Endothelial cell of umbilical vein (primary cell): ENCODE measurements around the gene ATP6V1D. TPM values are rescaled to one million over a fixed set of nuclear protein-coding genes. Genes with fewer than 3 reads are reported as not detected.

Experiments used
- BruUV-seq: library from RNA; stranded (reverse); fragments of 400-500 nt; replicated peaks from 2 replicates; lab custom pipeline; 2021; lab: Mats Ljungman, UMichigan
- CTCF ChIA-PET: fragments of 300-600, 350-600 bp; sonication (Branson Sonifier 250); formaldehyde crosslinking; loops from one replicate; lab custom pipeline; 2021; ENCODE audit warnings: antibody characterized with exemption, inconsistent platforms; lab: Charles Lee
- POLR2A ChIA-PET: fragments of 300-600, 350-600 bp; sonication (Branson Sonifier 250); formaldehyde crosslinking; loops from one replicate; lab custom pipeline; 2021; ENCODE audit warnings: antibody characterized with exemption, inconsistent platforms; lab: Charles Lee
- DNase-seq: peaks from one replicate; pipeline ENCODE4 v3.0.0-alpha.2; 2011; ENCODE audit warnings: low read depth, low spot score
- FAIRE-seq: peaks from 2 replicates; lab custom pipeline; 2011; peaks lifted over from hg19 to GRCh38; lab: Jason Lieb, UNC
- H2AFZ ChIP-seq: 2 replicates; pipeline ENCODE4 v1.6.0; 2012; ENCODE audit warnings: low read depth, low read length, control low read depth, inconsistent platforms
- H3K27ac ChIP-seq: 2 replicates; pipeline ENCODE4 v1.5.1; 2011; ENCODE audit warnings: low read depth, mild to moderate bottlenecking, control low read depth, low read length, moderate library complexity; ENCODE audit not compliant: insufficient read depth
- H3K27me3 ChIP-seq, 2 experiments: 2 replicates each; pipeline versions ENCODE4 v1.6.0 to v1.6.1; 2011; ENCODE audit warnings: low read length in 2 of 2, mixed read lengths in 1 of 2; ENCODE audit not compliant: control insufficient read depth in 2 of 2, insufficient read depth in 2 of 2
- H3K36me3 ChIP-seq, 2 experiments: 2 replicates in 1 of 2; 3 replicates in 1 of 2; pipeline ENCODE4 v1.5.1; 2011; ENCODE audit warnings: low read length in 2 of 2, mild to moderate bottlenecking in 1 of 2, moderate library complexity in 1 of 2; ENCODE audit not compliant: control insufficient read depth in 2 of 2, insufficient read depth in 2 of 2; ENCODE audit errors: extremely low read depth in 1 of 2
- H3K4me1 ChIP-seq: 3 replicates; pipeline ENCODE4 v1.5.1; 2011; ENCODE audit warnings: mild to moderate bottlenecking, low read length; ENCODE audit not compliant: control insufficient read depth, insufficient read depth; ENCODE audit errors: extremely low read depth
- H3K4me2 ChIP-seq: 2 replicates; pipeline ENCODE4 v1.6.1; 2011; ENCODE audit warnings: low read length, control low read depth, mixed read lengths; ENCODE audit not compliant: insufficient read depth
- H3K4me3 ChIP-seq, 3 experiments: fragments of 200-600 bp in 1 of 3; sonication (generic), shearing (Covaris generic) in 1 of 3; replicated peaks in 1 of 3; 2 replicates each; pipeline ENCODE4 v1.5.1; 2011 to 2016; ENCODE audit warnings: control low read depth in 3 of 3, low read length in 3 of 3, mild to moderate bottlenecking in 2 of 3, inconsistent platforms in 1 of 3, low read depth in 1 of 3, moderate library complexity in 1 of 3; ENCODE audit not compliant: insufficient read depth in 1 of 3
- H3K79me2 ChIP-seq: 2 replicates; pipeline ENCODE4 v1.6.0; 2012; ENCODE audit warnings: low read length, inconsistent platforms; ENCODE audit not compliant: control insufficient read depth, insufficient read depth
- H3K9ac ChIP-seq: replicated peaks from 2 replicates; pipeline ENCODE3; 2011; ENCODE audit warnings: low read length, control low read depth; ENCODE audit not compliant: insufficient read depth; ENCODE audit errors: extremely low read depth
- H3K9me1 ChIP-seq: replicated peaks from 3 replicates; pipeline ENCODE4 v1.6.0; 2011; ENCODE audit warnings: mild to moderate bottlenecking, low read length; ENCODE audit not compliant: control insufficient read depth, insufficient read depth; ENCODE audit errors: extremely low read depth
- H3K9me3 ChIP-seq: replicated peaks from 2 replicates; pipeline ENCODE4 v1.5.1; 2012; ENCODE audit warnings: low read length, inconsistent platforms; ENCODE audit not compliant: control insufficient read depth, insufficient read depth
- H4K20me1 ChIP-seq: replicated peaks from 2 replicates; pipeline ENCODE3; 2011; ENCODE audit warnings: mild to moderate bottlenecking, low read length; ENCODE audit not compliant: control insufficient read depth, insufficient read depth; ENCODE audit errors: extremely low read depth
- FOS ChIP-seq: IDR thresholded peaks from 2 replicates; pipeline ENCODE4 v1.6.1; 2011; ENCODE audit warnings: mild to moderate bottlenecking, low read length, moderate library complexity, borderline replicate concordance; ENCODE audit not compliant: insufficient read depth
- GATA2 ChIP-seq: IDR thresholded peaks from 2 replicates; pipeline ENCODE4 v1.7.0; 2011; ENCODE audit warnings: low read depth, mild to moderate bottlenecking, moderate library complexity, mixed read lengths, low read length; ENCODE audit not compliant: insufficient read length, insufficient read depth
- MYC ChIP-seq: IDR thresholded peaks from one replicate; pipeline ENCODE4 v1.6.1; 2011; ENCODE audit warnings: mild to moderate bottlenecking, low read depth, low read length
- POLR2A ChIP-seq: IDR thresholded peaks from 2 replicates; pipeline ENCODE4 v1.6.1; 2012; ENCODE audit warnings: low read depth, mild to moderate bottlenecking, control low read depth, low read length
- POLR2AphosphoS5 ChIP-seq: IDR thresholded peaks from 2 replicates; pipeline ENCODE4 v1.6.1; 2012; ENCODE audit warnings: low read depth, mild to moderate bottlenecking, control low read depth, low read length, moderate library complexity; ENCODE audit not compliant: insufficient read depth
- dilution Hi-C: fragments of 300-500 bp; cut with MboI; formaldehyde crosslinking; loops from one replicate; pipeline ENCODE4 v1.15.0; 2019; ENCODE audit warnings: low sequenced_read_pairs; ENCODE audit not compliant: extremely low pct_ligation_motif_present
- intact Hi-C: fragments of 100-400 bp; cut with micrococcal nuclease; formaldehyde crosslinking; loops from one replicate; pipeline ENCODE4 v1.10.0; 2022
- polyA plus RNA-seq, 4 experiments: library from polyadenylated mRNA; depleted of rRNA in 3 of 4; stranded (reverse) in 3 of 4; unstranded in 1 of 4; fragments of >200 nt; gene quantifications; 2 replicates each; pipeline versions ENCODE4 v1.2.1 to v1.2.3, GENCODE V29; 2011 to 2012; ENCODE audit warnings: missing spikeins in 1 of 4
- total RNA-seq: library from RNA; stranded (reverse); gene quantifications from 2 replicates; pipeline ENCODE4 v1.2.3, GENCODE V29; 2021
- TF ChIP-seq, protein P1 (sequence below): IDR thresholded peaks from 2 replicates; pipeline ENCODE4 v1.6.1; 2011; ENCODE audit not compliant: insufficient read depth, insufficient read length
- TF ChIP-seq, protein P2 (sequence below), 2 donors: IDR thresholded peaks; 1 replicate in 1 of 2; 2 replicates in 1 of 2; pipeline ENCODE4 v1.5.1; 2011; ENCODE audit warnings: low read length in 2 of 2, mild to moderate bottlenecking in 2 of 2, moderate library complexity in 2 of 2, control low read depth in 1 of 2, inconsistent platforms in 1 of 2, low read depth in 1 of 2; ENCODE audit not compliant: insufficient read depth in 1 of 2; ENCODE audit errors: extremely low read depth in 1 of 2

ATP6V1D gene
- total and polyA plus RNA-seq, 2 donors (not counting 3 experiments of a cell fraction or from before 2014, with no cell fraction given), result 28.6 to 63.1 TPM

DNA sequence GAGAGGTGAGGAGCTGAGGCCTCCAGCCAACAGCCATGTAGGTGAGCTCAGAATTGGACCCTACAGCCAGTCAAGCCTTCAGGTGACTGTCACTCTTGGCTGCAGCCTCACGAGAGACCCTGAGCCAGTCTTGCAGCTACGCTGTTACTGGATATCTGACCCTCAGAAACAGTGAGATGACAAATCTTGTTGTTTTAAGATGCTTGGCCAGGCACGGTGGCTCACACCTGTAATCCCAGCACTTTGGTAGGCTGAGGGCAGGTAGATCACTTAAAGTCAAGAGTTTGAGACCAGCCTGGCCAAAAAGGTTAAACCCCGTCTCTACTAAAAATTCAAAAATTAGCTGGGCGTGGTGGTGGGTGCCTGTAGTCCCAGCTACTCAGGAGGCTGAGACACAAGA is 46.2 kb upstream of the ATP6V1D start:
- dilution Hi-C loops, result no loop called here
- CTCF ChIA-PET, result interaction anchor here (1.0 to 2.9 kb wide), 2 partner anchors 10 to 21 kb away, joined by 4 to 9 read pairs; no protein-coding TSS in a partner anchor

More for the DNA sequence above, 46.2 kb upstream of the ATP6V1D start:
- FAIRE-seq (no peak), DNase-seq (no peak)
- no TSS peak for BruUV-seq
- TF ChIP-seq, protein P1, sequence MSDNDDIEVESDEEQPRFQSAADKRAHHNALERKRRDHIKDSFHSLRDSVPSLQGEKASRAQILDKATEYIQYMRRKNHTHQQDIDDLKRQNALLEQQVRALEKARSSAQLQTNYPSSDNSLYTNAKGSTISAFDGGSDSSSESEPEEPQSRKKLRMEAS, result no peak
- TF ChIP-seq GATA2 (no peak), POLR2AphosphoS5 (no peak), POLR2A (no peak), FOS (no peak), MYC (no peak)
- TF ChIP-seq, protein P2, sequence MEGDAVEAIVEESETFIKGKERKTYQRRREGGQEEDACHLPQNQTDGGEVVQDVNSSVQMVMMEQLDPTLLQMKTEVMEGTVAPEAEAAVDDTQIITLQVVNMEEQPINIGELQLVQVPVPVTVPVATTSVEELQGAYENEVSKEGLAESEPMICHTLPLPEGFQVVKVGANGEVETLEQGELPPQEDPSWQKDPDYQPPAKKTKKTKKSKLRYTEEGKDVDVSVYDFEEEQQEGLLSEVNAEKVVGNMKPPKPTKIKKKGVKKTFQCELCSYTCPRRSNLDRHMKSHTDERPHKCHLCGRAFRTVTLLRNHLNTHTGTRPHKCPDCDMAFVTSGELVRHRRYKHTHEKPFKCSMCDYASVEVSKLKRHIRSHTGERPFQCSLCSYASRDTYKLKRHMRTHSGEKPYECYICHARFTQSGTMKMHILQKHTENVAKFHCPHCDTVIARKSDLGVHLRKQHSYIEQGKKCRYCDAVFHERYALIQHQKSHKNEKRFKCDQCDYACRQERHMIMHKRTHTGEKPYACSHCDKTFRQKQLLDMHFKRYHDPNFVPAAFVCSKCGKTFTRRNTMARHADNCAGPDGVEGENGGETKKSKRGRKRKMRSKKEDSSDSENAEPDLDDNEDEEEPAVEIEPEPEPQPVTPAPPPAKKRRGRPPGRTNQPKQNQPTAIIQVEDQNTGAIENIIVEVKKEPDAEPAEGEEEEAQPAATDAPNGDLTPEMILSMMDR (IDR thresholded peaks at IDR 0.05; ENCODE audit: extremely low read depth in 1 of 2, insufficient read depth in 1 of 2, low read depth in 1 of 2, low read length in 2 of 2), result no peak
- no peaks in the 10 kb centered on the region for H3K27me3 ChIP-seq
- no peaks in the 10 kb centered on the region for H3K79me2 ChIP-seq
- no peaks in the 10 kb centered on the region for H3K4me1 ChIP-seq
- H3K9ac ChIP-seq, result no peak overlapping the region
- no peak overlapping the region for H3K27ac ChIP-seq
- H4K20me1 ChIP-seq, result no peaks in the 10 kb centered on the region
- H3K36me3 ChIP-seq, result no peaks in the 10 kb centered on the region
- no peak overlapping the region for H3K4me3 ChIP-seq
- H3K9me1 ChIP-seq, result no peaks in the 10 kb centered on the region
- H3K4me2 ChIP-seq, result no peak overlapping the region
- H2AFZ ChIP-seq, result no peak overlapping the region
- intact Hi-C loops, result no loop called here
- no peaks in the 10 kb centered on the region for H3K9me3 ChIP-seq
- POLR2A ChIA-PET, result no interaction called here
